ENCODE results near the gene DRICH1.
"Not testable (repeated sequence)": the region's sequence is repeated elsewhere in the genome, so short reads cannot be mapped to it uniquely, and the experiment has no call there.

DNA sequence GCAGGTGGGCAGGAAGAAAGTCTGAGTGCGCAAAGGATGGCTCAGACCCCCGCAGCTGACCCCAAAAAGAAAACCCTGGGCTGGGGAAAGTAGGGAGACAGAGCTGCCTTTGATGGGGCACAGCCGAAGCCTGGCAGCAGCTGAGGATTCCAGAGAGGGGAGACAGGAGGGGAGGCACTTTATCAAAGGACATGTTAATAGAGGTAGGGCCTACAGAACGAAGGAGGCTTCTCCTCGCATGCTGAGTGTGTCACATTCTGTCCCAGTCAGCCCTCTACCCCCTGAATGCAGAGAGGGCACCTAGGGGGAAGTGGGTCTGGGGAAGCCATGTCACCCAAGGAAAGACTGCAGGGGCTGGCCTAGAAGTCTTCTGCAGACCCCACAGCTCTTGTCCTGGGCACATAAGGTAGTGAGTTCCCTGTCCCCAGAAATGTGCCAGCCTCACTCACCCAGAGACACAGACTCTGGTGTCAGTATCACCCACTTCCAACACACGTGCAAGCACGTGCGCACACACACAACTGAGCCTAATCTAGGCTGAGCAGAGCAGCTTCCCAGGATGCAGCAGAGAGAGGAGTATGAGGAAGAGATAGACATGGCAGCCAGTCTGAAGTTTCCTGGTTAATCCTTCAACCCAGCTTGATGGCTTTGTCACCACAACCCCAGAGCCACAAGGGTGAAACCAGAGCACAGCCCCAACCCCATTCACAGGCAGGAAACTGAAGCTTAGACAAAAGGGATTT is 40.4 kb upstream of the DRICH1 start:
- TF ChIP-seq, protein P1, sequence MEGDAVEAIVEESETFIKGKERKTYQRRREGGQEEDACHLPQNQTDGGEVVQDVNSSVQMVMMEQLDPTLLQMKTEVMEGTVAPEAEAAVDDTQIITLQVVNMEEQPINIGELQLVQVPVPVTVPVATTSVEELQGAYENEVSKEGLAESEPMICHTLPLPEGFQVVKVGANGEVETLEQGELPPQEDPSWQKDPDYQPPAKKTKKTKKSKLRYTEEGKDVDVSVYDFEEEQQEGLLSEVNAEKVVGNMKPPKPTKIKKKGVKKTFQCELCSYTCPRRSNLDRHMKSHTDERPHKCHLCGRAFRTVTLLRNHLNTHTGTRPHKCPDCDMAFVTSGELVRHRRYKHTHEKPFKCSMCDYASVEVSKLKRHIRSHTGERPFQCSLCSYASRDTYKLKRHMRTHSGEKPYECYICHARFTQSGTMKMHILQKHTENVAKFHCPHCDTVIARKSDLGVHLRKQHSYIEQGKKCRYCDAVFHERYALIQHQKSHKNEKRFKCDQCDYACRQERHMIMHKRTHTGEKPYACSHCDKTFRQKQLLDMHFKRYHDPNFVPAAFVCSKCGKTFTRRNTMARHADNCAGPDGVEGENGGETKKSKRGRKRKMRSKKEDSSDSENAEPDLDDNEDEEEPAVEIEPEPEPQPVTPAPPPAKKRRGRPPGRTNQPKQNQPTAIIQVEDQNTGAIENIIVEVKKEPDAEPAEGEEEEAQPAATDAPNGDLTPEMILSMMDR (IDR thresholded peaks at IDR 0.05): not testable (repeated sequence)
- TF ChIP-seq FOXS1 (CRISPR knock-in tag; IDR thresholded peaks at IDR 0.05); TFCP2L1 (CRISPR knock-in tag; IDR thresholded peaks at IDR 0.05); BHLHE40 (IDR thresholded peaks at IDR 0.05; ENCODE audit: low read depth, low read length); CEBPB (IDR thresholded peaks at IDR 0.05); RAD21 (conservative IDR thresholded peaks at IDR 0.05 in 1 of 2, IDR thresholded peaks at IDR 0.05 in 1 of 2); EP300 (IDR thresholded peaks at IDR 0.05); HDAC2 (IDR thresholded peaks at IDR 0.05); ZC3H11A (IDR thresholded peaks at IDR 0.05): not testable (repeated sequence)
- TF ChIP-seq, protein P2, sequence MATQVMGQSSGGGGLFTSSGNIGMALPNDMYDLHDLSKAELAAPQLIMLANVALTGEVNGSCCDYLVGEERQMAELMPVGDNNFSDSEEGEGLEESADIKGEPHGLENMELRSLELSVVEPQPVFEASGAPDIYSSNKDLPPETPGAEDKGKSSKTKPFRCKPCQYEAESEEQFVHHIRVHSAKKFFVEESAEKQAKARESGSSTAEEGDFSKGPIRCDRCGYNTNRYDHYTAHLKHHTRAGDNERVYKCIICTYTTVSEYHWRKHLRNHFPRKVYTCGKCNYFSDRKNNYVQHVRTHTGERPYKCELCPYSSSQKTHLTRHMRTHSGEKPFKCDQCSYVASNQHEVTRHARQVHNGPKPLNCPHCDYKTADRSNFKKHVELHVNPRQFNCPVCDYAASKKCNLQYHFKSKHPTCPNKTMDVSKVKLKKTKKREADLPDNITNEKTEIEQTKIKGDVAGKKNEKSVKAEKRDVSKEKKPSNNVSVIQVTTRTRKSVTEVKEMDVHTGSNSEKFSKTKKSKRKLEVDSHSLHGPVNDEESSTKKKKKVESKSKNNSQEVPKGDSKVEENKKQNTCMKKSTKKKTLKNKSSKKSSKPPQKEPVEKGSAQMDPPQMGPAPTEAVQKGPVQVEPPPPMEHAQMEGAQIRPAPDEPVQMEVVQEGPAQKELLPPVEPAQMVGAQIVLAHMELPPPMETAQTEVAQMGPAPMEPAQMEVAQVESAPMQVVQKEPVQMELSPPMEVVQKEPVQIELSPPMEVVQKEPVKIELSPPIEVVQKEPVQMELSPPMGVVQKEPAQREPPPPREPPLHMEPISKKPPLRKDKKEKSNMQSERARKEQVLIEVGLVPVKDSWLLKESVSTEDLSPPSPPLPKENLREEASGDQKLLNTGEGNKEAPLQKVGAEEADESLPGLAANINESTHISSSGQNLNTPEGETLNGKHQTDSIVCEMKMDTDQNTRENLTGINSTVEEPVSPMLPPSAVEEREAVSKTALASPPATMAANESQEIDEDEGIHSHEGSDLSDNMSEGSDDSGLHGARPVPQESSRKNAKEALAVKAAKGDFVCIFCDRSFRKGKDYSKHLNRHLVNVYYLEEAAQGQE (IDR thresholded peaks at IDR 0.05): not testable (repeated sequence)
- TF ChIP-seq, protein P3, sequence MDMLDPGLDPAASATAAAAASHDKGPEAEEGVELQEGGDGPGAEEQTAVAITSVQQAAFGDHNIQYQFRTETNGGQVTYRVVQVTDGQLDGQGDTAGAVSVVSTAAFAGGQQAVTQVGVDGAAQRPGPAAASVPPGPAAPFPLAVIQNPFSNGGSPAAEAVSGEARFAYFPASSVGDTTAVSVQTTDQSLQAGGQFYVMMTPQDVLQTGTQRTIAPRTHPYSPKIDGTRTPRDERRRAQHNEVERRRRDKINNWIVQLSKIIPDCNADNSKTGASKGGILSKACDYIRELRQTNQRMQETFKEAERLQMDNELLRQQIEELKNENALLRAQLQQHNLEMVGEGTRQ (IDR thresholded peaks at IDR 0.05): not testable (repeated sequence)
